Neural cell (in vitro differentiated cells): ENCODE results near the gene ZNF653.

Source experiments
- EZH2 ChIP-seq: fragments of 200-600, 300-800 bp; shearing (Covaris generic), sonication (generic); IDR thresholded peaks from 2 replicates; pipeline ENCODE4 v1.6.1; 2014; ENCODE audit warnings: antibody characterized with exemption, low read length, borderline replicate concordance, mild to moderate bottlenecking; ENCODE audit not compliant: insufficient read depth, poor library complexity, severe bottlenecking
- SMC3 ChIP-seq: fragments of 450-650 bp; conservative IDR thresholded peaks from 2 replicates; pipeline ENCODE4 v1.6.1; 2014; ENCODE audit warnings: antibody characterized with exemption, mild to moderate bottlenecking, moderate library complexity; ENCODE audit not compliant: poor library complexity
- TF ChIP-seq, protein P1 (sequence below): fragments of 450-650 bp; IDR thresholded peaks from 2 replicates; pipeline ENCODE4 v1.5.1; 2014; ENCODE audit warnings: antibody characterized with exemption, mild to moderate bottlenecking, moderate library complexity; ENCODE audit not compliant: poor library complexity, severe bottlenecking
- TF ChIP-seq, protein P2 (sequence below): IDR thresholded peaks from 2 replicates; pipeline ENCODE4 v1.6.1; 2012; ENCODE audit warnings: borderline replicate concordance

DNA sequence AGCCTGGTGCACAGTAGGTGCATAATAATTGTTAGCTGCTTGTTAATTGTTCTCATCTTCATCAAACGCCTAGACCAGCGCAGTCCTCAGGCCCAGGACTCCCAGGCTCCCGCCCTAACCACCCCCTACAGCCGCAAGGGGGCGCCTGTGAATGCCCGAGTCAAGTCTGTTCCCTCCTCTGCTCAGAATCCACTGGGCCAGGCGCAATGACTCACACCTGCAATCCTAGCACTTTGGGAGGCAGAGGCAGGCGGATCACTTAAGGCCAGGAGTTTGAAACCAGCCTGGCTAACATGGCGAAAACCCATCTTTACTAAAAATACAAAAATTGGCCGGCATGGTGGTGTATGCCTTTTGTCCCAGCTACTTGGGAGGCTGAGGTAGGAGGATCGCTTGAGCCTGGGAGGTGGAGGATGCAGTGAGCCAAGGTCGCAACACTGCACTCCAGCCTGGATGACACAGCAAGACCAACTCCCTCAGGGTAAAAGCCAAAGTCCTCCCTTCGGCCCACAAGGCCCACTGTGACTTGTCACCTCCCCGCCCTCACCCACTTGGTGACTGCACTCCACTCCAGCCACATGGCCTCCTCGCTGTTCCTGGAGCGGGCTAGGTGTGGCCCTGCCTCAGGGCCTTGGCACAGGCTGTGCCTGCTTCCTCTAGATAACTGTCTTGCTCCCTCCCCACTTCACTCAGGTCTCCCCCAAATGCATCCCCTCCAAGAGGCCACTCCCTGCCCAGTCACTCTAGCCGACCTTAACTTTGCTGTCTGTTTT, 9.1 kb downstream of the ZNF653 start:
- TF ChIP-seq, protein P1, sequence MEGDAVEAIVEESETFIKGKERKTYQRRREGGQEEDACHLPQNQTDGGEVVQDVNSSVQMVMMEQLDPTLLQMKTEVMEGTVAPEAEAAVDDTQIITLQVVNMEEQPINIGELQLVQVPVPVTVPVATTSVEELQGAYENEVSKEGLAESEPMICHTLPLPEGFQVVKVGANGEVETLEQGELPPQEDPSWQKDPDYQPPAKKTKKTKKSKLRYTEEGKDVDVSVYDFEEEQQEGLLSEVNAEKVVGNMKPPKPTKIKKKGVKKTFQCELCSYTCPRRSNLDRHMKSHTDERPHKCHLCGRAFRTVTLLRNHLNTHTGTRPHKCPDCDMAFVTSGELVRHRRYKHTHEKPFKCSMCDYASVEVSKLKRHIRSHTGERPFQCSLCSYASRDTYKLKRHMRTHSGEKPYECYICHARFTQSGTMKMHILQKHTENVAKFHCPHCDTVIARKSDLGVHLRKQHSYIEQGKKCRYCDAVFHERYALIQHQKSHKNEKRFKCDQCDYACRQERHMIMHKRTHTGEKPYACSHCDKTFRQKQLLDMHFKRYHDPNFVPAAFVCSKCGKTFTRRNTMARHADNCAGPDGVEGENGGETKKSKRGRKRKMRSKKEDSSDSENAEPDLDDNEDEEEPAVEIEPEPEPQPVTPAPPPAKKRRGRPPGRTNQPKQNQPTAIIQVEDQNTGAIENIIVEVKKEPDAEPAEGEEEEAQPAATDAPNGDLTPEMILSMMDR = peak; percentile 58
- TF ChIP-seq SMC3 (peak; percentile 54), EZH2 (no peak)
- TF ChIP-seq, protein P2, sequence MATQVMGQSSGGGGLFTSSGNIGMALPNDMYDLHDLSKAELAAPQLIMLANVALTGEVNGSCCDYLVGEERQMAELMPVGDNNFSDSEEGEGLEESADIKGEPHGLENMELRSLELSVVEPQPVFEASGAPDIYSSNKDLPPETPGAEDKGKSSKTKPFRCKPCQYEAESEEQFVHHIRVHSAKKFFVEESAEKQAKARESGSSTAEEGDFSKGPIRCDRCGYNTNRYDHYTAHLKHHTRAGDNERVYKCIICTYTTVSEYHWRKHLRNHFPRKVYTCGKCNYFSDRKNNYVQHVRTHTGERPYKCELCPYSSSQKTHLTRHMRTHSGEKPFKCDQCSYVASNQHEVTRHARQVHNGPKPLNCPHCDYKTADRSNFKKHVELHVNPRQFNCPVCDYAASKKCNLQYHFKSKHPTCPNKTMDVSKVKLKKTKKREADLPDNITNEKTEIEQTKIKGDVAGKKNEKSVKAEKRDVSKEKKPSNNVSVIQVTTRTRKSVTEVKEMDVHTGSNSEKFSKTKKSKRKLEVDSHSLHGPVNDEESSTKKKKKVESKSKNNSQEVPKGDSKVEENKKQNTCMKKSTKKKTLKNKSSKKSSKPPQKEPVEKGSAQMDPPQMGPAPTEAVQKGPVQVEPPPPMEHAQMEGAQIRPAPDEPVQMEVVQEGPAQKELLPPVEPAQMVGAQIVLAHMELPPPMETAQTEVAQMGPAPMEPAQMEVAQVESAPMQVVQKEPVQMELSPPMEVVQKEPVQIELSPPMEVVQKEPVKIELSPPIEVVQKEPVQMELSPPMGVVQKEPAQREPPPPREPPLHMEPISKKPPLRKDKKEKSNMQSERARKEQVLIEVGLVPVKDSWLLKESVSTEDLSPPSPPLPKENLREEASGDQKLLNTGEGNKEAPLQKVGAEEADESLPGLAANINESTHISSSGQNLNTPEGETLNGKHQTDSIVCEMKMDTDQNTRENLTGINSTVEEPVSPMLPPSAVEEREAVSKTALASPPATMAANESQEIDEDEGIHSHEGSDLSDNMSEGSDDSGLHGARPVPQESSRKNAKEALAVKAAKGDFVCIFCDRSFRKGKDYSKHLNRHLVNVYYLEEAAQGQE = no peak
